ENCODE measurements around the gene RNU1-3.
"Not testable (repeated sequence)": the region's sequence is repeated elsewhere in the genome, so short reads cannot be mapped to it uniquely, and the experiment has no call there.

The RNU1-3 gene

DNA sequence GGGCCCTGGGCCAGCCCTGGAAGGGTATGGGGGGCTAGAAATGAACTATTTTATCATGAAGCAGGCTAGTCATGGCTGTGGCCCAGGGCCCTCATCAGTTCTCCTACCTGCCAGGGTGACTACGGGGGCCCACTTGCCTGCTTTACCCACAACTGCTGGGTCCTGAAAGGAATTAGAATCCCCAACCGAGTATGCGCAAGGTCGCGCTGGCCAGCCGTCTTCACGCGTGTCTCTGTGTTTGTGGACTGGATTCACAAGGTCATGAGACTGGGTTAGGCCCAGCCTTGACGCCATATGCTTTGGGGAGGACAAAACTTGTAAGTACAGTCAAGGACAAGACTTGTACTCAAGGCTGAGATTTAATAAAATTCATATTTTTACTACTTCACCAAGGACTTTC lies 16.8 kb downstream of the RNU1-3 start:
- not testable (repeated sequence) for H3K4me3 ChIP-seq (ENCODE audit: extremely low read depth, insufficient read depth, low read length, poor library complexity, severe bottlenecking); H3K27ac ChIP-seq (ENCODE audit: low read depth, low read length, severe bottlenecking); H3K9me3 ChIP-seq (ENCODE audit: control insufficient read depth, low read length); H3K4me1 ChIP-seq (ENCODE audit: control insufficient read depth, insufficient read depth, low read length, poor library complexity, severe bottlenecking); H3K36me3 ChIP-seq (ENCODE audit: control insufficient read depth, insufficient read depth, low read length)
- WGBS, 2 experiments (ENCODE audit: insufficient coverage in 2 of 2), result 83 to 86% methylated on average over 7 of the region's 9 CpGs

DNA sequence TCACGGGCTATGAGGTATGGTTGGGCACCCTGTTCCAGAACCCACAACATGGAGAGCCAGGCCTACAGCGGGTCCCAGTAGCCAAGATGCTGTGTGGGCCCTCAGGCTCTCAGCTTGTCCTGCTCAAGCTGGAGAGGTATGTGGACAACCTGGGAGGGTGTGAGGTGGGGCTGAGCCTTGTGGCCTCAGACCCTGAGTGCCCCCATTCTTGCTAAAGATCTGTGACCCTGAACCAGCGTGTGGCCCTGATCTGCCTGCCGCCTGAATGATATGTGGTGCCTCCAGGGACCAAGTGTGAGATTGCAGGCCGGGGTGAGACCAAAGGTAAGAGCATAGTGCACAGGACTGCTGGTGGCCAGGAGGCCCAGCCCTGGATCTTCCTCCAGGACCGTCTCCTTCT lies 17.4 kb downstream of the RNU1-3 start:
- WGBS, 2 experiments (ENCODE audit: insufficient coverage in 2 of 2), result 43 to 83% methylated on average over 2 of the region's 6 CpGs
- H3K27ac ChIP-seq (ENCODE audit: low read depth, low read length, severe bottlenecking); H3K4me1 ChIP-seq (ENCODE audit: control insufficient read depth, insufficient read depth, low read length, poor library complexity, severe bottlenecking); H3K9me3 ChIP-seq (ENCODE audit: control insufficient read depth, low read length); H3K4me3 ChIP-seq (ENCODE audit: extremely low read depth, insufficient read depth, low read length, poor library complexity, severe bottlenecking); H3K36me3 ChIP-seq (ENCODE audit: control insufficient read depth, insufficient read depth, low read length): not testable (repeated sequence)

DNA sequence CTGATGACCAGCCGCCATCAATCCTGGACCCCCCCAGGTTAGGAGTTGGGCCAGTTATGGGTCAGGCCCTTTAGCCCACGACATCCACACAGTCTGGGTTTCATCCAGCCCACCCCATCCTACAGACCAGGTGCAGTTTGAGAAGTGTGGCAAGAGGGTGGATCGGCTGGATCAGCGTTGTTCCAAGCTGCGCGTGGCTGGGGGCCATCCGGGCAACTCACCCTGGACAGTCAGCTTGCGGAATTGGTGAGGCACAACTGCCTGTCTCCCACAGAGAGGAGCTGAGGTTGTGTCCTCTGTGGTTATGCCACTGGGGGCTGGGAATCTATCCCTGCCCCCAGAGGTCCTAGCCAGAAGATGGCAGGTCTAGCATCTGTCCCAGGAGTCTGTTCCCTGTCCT lies 18.0 kb downstream of the RNU1-3 start:
- H3K4me1 ChIP-seq (ENCODE audit: control insufficient read depth, insufficient read depth, low read length, poor library complexity, severe bottlenecking); H3K27ac ChIP-seq (ENCODE audit: low read depth, low read length, severe bottlenecking); H3K4me3 ChIP-seq (ENCODE audit: extremely low read depth, insufficient read depth, low read length, poor library complexity, severe bottlenecking); H3K9me3 ChIP-seq (ENCODE audit: control insufficient read depth, low read length); H3K36me3 ChIP-seq (ENCODE audit: control insufficient read depth, insufficient read depth, low read length): not testable (repeated sequence)
- WGBS, 2 experiments (ENCODE audit: insufficient coverage in 2 of 2), result 95% methylated on average over 3 of the region's 8 CpGs; no CpG with 5 or more reads in 1 of the 2 experiments

DNA sequence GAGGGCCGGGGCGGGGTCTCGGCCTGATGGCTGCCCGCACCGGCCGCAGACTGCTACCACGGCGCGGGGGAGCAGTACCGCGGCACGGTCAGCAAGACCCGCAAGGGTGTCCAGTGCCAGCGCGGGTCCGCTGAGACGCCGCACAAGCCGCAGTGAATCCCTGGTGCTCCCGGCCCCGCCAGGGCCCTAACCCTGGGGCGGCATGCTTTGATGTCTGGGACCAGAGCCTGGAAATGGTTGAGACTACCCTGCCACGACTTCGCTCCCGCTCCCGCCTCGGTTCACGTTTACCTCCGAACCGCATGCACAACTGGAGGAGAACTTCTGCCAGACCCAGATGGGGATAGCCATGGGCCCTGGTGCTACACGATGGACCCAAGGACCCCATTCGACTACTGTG lies 18.5 kb downstream of the RNU1-3 start:
- not testable (repeated sequence) for H3K4me3 ChIP-seq (ENCODE audit: extremely low read depth, insufficient read depth, low read length, poor library complexity, severe bottlenecking); H3K4me1 ChIP-seq (ENCODE audit: control insufficient read depth, insufficient read depth, low read length, poor library complexity, severe bottlenecking); H3K27ac ChIP-seq (ENCODE audit: low read depth, low read length, severe bottlenecking); H3K36me3 ChIP-seq (ENCODE audit: control insufficient read depth, insufficient read depth, low read length); H3K9me3 ChIP-seq (ENCODE audit: control insufficient read depth, low read length)
- 39 to 45% methylated on average over 11 to 16 of the region's 32 CpGs for WGBS, 2 experiments (ENCODE audit: insufficient coverage in 2 of 2)

DNA sequence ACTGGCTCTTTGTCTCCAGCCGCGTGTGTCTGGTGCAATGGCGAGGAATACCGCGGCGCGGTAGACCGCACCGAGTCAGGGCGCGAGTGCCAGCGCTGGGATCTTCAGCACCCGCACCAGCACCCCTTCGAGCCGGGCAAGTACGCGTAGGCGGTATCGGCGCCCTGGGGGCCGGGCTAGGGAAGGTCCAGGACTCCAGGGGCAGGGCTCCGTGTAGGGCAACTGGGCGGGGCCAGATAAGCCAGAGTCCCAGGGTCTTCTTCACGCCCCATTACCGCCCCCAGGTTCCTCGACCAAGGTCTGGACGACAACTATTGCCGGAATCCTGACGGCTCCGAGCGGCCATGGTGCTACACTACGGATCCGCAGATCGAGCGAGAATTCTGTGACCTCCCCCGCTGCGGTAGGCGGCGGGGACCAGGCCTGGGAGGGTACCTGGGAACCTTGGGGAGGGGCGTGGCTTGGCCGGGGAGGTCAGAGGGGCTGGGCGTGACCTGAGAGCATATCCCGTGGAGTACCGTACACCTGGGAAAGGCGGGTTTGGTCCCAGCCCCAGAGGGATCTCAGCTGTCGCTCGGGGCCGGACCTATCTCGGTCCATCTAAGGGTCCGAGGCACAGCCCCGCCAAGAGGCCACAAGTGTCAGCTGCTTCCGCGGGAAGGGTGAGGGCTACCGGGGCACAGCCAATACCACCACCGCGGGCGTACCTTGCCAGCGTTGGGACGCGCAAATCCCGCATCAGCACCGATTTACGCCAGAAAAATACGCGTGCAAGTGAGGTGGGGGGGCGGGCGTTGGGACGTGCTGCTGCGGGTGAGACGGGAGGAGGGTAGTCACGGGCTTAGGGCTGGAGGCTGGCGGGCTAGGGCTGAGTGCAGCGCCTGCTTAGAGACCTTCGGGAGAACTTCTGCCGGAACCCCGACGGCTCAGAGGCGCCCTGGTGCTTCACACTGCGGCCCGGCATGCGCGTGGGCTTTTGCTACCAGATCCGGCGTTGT lies 19.3 kb downstream of the RNU1-3 start:
- not testable (repeated sequence) for H3K36me3 ChIP-seq (ENCODE audit: control insufficient read depth, insufficient read depth, low read length); H3K4me1 ChIP-seq (ENCODE audit: control insufficient read depth, insufficient read depth, low read length, poor library complexity, severe bottlenecking); H3K4me3 ChIP-seq (ENCODE audit: extremely low read depth, insufficient read depth, low read length, poor library complexity, severe bottlenecking); H3K27ac ChIP-seq (ENCODE audit: low read depth, low read length, severe bottlenecking); H3K9me3 ChIP-seq (ENCODE audit: control insufficient read depth, low read length)
- 17 to 20% methylated on average over 2 to 19 of the region's 84 CpGs for WGBS, 2 experiments (ENCODE audit: insufficient coverage in 2 of 2)

DNA sequence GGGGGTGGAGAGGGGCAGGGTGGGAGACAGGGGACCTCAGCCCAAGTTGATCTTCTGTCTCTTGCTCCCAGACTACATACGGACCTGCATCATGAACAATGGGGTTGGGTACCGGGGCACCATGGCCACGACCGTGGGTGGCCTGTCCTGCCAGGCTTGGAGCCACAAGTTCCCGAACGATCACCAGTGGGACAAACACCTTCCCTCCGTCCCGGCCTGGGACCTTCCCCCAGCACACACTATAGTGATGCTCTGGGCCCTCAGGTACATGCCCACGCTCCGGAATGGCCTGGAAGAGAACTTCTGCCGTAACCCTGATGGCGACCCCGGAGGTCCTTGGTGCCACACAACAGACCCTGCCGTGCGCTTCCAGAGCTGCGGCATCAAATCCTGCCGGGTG lies 20.0 kb downstream of the RNU1-3 start:
- not testable (repeated sequence) for H3K4me3 ChIP-seq (ENCODE audit: extremely low read depth, insufficient read depth, low read length, poor library complexity, severe bottlenecking); H3K36me3 ChIP-seq (ENCODE audit: control insufficient read depth, insufficient read depth, low read length); H3K9me3 ChIP-seq (ENCODE audit: control insufficient read depth, low read length); H3K27ac ChIP-seq (ENCODE audit: low read depth, low read length, severe bottlenecking); H3K4me1 ChIP-seq (ENCODE audit: control insufficient read depth, insufficient read depth, low read length, poor library complexity, severe bottlenecking)
- no CpG with 5 or more reads among the region's 17 CpGs for WGBS, 2 experiments (ENCODE audit: insufficient coverage in 2 of 2)

- not testable (repeated sequence) for H3K27ac ChIP-seq (ENCODE audit: low read depth, low read length, severe bottlenecking); H3K36me3 ChIP-seq (ENCODE audit: control insufficient read depth, insufficient read depth, low read length); H3K9me3 ChIP-seq (ENCODE audit: control insufficient read depth, low read length); H3K4me3 ChIP-seq (ENCODE audit: extremely low read depth, insufficient read depth, low read length, poor library complexity, severe bottlenecking); H3K4me1 ChIP-seq (ENCODE audit: control insufficient read depth, insufficient read depth, low read length, poor library complexity, severe bottlenecking)
- 93 to 94% methylated on average over 11 to 13 of the region's 15 CpGs for WGBS, 2 experiments (ENCODE audit: insufficient coverage in 2 of 2)
These were observed 20.6 kb downstream of the RNU1-3 start for GRCh38 chr1:16646061-16646664.

DNA sequence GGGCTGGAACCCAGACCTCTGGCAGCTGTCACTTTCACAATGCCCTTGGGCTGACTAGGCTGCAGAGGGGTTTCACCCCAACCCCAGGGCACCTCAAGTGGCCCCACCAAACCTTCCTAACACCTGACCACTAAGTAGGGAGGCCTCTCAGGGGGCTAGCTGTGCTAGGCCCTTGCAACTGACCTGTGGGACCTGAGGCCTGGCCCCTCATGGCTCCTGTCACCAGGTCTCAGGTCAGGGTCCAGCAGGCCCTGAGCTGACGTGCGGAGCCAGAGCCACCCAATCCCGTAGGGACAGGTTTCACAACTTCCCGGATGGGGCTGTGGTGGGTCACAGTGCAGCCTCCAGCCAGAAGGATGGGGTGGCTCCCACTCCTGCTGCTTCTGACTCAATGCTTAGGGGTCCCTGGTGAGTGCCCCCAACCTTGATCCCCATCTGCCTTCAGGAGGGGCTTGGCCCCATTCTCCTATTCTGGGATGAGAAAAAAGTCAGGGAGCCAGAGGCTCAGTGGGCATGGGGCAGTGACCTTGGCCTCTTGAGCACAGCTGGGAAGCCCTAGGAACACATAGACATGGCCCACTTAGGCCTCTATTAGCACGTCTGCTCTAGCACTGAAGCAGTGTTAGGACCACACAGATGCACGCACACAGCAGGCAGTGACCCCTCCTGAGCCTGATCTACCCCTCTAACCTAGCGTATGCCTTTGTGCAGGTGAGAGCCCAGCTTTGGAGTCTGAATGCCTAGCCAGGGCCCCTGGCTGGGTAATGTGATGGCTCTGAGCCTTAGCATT lies 21.3 kb downstream of the RNU1-3 start:
- WGBS, 2 experiments (ENCODE audit: insufficient coverage in 2 of 2), result 90 to 100% methylated on average over 4 to 5 of the region's 7 CpGs
- H3K9me3 ChIP-seq (ENCODE audit: control insufficient read depth, low read length); H3K4me3 ChIP-seq (ENCODE audit: extremely low read depth, insufficient read depth, low read length, poor library complexity, severe bottlenecking); H3K4me1 ChIP-seq (ENCODE audit: control insufficient read depth, insufficient read depth, low read length, poor library complexity, severe bottlenecking); H3K36me3 ChIP-seq (ENCODE audit: control insufficient read depth, insufficient read depth, low read length); H3K27ac ChIP-seq (ENCODE audit: low read depth, low read length, severe bottlenecking): not testable (repeated sequence)

DNA sequence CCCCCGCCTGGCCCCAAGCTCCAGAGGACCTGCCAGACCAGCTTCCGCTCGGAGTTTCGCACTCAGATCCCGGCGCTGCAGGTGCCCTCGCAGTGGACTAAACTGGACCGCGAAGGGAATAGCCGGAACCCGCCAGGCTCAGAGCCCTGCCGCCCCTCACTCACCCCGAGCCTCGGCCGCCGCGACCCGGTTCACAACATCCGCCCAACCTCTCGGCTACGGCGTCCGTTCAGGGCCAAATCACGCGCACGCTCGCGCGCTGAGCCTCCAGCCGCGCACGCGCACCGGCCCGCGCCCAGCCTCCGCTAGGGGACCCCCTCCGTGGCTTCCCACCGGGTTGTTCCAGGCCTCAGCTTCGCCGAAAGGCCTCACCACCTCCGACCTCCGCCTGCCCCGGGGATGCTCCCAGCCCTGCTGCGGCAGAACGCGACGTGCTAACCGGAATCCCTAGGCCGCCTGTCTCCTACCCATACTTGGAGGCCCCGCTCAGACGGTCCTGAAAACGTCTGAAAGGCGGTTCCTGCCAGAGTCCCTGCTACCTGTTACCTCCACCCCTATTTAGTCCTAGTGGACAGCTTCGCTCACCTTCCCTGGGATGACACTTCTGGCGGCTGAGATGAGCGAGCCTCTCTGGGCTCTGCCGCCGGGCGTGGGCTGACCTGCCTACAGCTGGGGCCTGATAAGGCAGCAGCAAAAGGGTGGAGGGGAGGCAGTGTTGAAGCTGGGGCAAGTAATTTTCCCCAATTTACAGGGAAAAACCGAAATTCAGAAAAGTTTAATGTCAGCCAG lies 22.1 kb downstream of the RNU1-3 start:
- WGBS, 2 experiments (ENCODE audit: insufficient coverage in 2 of 2), result 3 to 4% methylated on average over 51 to 55 of the region's 61 CpGs
- H3K4me1 ChIP-seq (ENCODE audit: control insufficient read depth, insufficient read depth, low read length, poor library complexity, severe bottlenecking); H3K36me3 ChIP-seq (ENCODE audit: control insufficient read depth, insufficient read depth, low read length); H3K9me3 ChIP-seq (ENCODE audit: control insufficient read depth, low read length): not testable (repeated sequence)
- Histone ChIP-seq H3K4me3 (ENCODE audit: extremely low read depth, insufficient read depth, low read length, poor library complexity, severe bottlenecking) (peak overlapping the region; percentile 90), H3K27ac (ENCODE audit: low read depth, low read length, severe bottlenecking) (peak overlapping the region; percentile 20)

GRCh38 chr1:16644193-16644481 lies 22.6 kb downstream of the RNU1-3 start:
- Histone ChIP-seq H3K4me3 (ENCODE audit: extremely low read depth, insufficient read depth, low read length, poor library complexity, severe bottlenecking) (peak overlapping the region; percentile 90), H3K27ac (ENCODE audit: low read depth, low read length, severe bottlenecking) (no peak overlapping the region), H3K9me3 (ENCODE audit: control insufficient read depth, low read length) (no peaks in the 10 kb centered on the region), H3K36me3 (ENCODE audit: control insufficient read depth, insufficient read depth, low read length) (no peaks in the 10 kb centered on the region), H3K4me1 (ENCODE audit: control insufficient read depth, insufficient read depth, low read length, poor library complexity, severe bottlenecking) (peaks cover 7% of the 10 kb centered on the region)
- 2 to 3% methylated on average over 14 to 16 of the region's 16 CpGs for WGBS, 2 experiments (ENCODE audit: insufficient coverage in 2 of 2)
